Activated CD4-positive, alpha-beta T cell treated with anti-CD3 and anti-CD28 coated beads for 36 hours (primary cell): Measurements from ENCODE around the gene CREBBP. TPM values are rescaled to one million over a fixed set of nuclear protein-coding genes. Genes with fewer than 3 reads are reported as not detected.

ENCODE experiments used
- ATAC-seq: fragments of 200-7000 bp; cut with Tn5 transposase; one replicate; pipeline ENCODE4 v1.10.0; 2021; ENCODE audit warnings: mild to moderate bottlenecking, moderate library complexity
- CTCF ChIA-PET: fragments of 350-600 bp; sonication (Branson Sonifier 250); formaldehyde crosslinking; loops from one replicate; lab custom pipeline; 2021; ENCODE audit warnings: antibody characterized with exemption; lab: Charles Lee
- POLR2A ChIA-PET: fragments of 350-600 bp; sonication (Branson Sonifier 250); formaldehyde crosslinking; loops from one replicate; lab custom pipeline; 2021; ENCODE audit warnings: antibody characterized with exemption, inconsistent platforms; lab: Charles Lee
- DNase-seq: peaks from one replicate; pipeline ENCODE4 v3.0.0-alpha.2; 2020
- H3K27ac Mint-ChIP-seq: one replicate; pipeline ENCODE4 v1.8.0; 2021; ENCODE audit warnings: mixed read lengths
- H3K27me3 Mint-ChIP-seq: one replicate; pipeline ENCODE4 v1.8.0; 2021; ENCODE audit warnings: mixed read lengths
- H3K36me3 Mint-ChIP-seq: one replicate; pipeline ENCODE4 v1.8.0; 2021; ENCODE audit warnings: low read depth, mixed read lengths
- H3K4me1 Mint-ChIP-seq: one replicate; pipeline ENCODE4 v1.8.0; 2021; ENCODE audit warnings: mixed read lengths
- H3K4me3 Mint-ChIP-seq: one replicate; pipeline ENCODE4 v1.8.0; 2021; ENCODE audit warnings: mild to moderate bottlenecking, moderate library complexity, mixed read lengths
- H3K9me3 Mint-ChIP-seq: one replicate; pipeline ENCODE4 v1.8.0; 2021; ENCODE audit warnings: low read depth, mixed read lengths
- intact Hi-C, 2 experiments: fragments of 100-400 bp; cut with DNase I in 1 of 2; cut with micrococcal nuclease in 1 of 2; formaldehyde crosslinking; loops; one replicate each; pipeline versions ENCODE4 v1.14.2 to v1.15.1; 2022 to 2024; cut with DNase I, micrococcal nuclease
- total RNA-seq, 2 experiments: library from RNA; stranded (reverse); gene quantifications; one replicate each; pipeline ENCODE4 v1.2.3, GENCODE V29; 2021

The CREBBP gene
- total RNA-seq, 2 experiments from 2014 or later, result 28.1 to 37.4 TPM

GRCh38 chr16:3761375-3762106 lies 119.0 kb downstream of the CREBBP start:
- POLR2A ChIA-PET, result no interaction called here
- intact Hi-C loops, result no loop called here
- H3K9me3 Mint-ChIP-seq, result no peaks in the 10 kb centered on the region
- H3K4me1 Mint-ChIP-seq, result no peaks in the 10 kb centered on the region
- no peaks in the 10 kb centered on the region for H3K27me3 Mint-ChIP-seq
- no peak overlapping the region for H3K27ac Mint-ChIP-seq
- CTCF ChIA-PET, result no interaction called here
- no peak overlapping the region for H3K4me3 Mint-ChIP-seq
- ATAC-seq (no peak), DNase-seq (no peak)
- peaks cover 18% of the 10 kb centered on the region for H3K36me3 Mint-ChIP-seq

GRCh38 chr16:3760518-3760917 lies 120.0 kb downstream of the CREBBP start:
- Mint-ChIP-seq H3K27ac (no peak overlapping the region), H3K36me3 (peaks cover 18% of the 10 kb centered on the region), H3K9me3 (no peaks in the 10 kb centered on the region), H3K4me1 (no peaks in the 10 kb centered on the region), H3K27me3 (no peaks in the 10 kb centered on the region), H3K4me3 (no peak overlapping the region)
- ChIA-PET CTCF (no interaction called here), POLR2A (no interaction called here)
- ATAC-seq, result no peak
- DNase-seq, result no peak
- intact Hi-C loops, result no loop called here

GRCh38 chr16:3759736-3760135 lies 120.8 kb downstream of the CREBBP start:
- Mint-ChIP-seq H3K4me1 (no peaks in the 10 kb centered on the region), H3K4me3 (no peak overlapping the region), H3K27me3 (no peaks in the 10 kb centered on the region), H3K27ac (no peak overlapping the region), H3K9me3 (no peaks in the 10 kb centered on the region), H3K36me3 (peaks cover 13% of the 10 kb centered on the region)
- ATAC-seq, result no peak
- CTCF ChIA-PET, result interaction anchor here (1.2 kb wide), 1 partner anchor 258 kb away, joined by 3 read pairs; no protein-coding TSS in a partner anchor
- intact Hi-C loops, result no loop called here
- POLR2A ChIA-PET, result no interaction called here
- DNase-seq, result no peak

- POLR2A ChIA-PET, result no interaction called here
- intact Hi-C loops, result no loop called here
- CTCF ChIA-PET, result no interaction called here
- Mint-ChIP-seq H3K36me3 (peaks cover 17% of the 10 kb centered on the region), H3K4me3 (no peak overlapping the region), H3K27ac (no peak overlapping the region), H3K27me3 (no peaks in the 10 kb centered on the region), H3K4me1 (peaks cover 3% of the 10 kb centered on the region), H3K9me3 (no peaks in the 10 kb centered on the region)
- DNase-seq (no peak), ATAC-seq (no peak)
These were observed 124.4 kb downstream of the CREBBP start for GRCh38 chr16:3756113-3756512.

GRCh38 chr16:3755249-3755648 lies 125.3 kb downstream of the CREBBP start:
- H3K27me3 Mint-ChIP-seq, result no peaks in the 10 kb centered on the region
- H3K4me3 Mint-ChIP-seq, result no peak overlapping the region

GRCh38 chr16:3754772-3755171 lies 125.7 kb downstream of the CREBBP start:
- Mint-ChIP-seq H3K27me3 (no peaks in the 10 kb centered on the region), H3K36me3 (peaks cover 20% of the 10 kb centered on the region), H3K27ac (no peak overlapping the region), H3K9me3 (no peaks in the 10 kb centered on the region), H3K4me3 (no peak overlapping the region), H3K4me1 (peaks cover 6% of the 10 kb centered on the region)
- no peak for DNase-seq
- intact Hi-C loops, result no loop called here
- ChIA-PET CTCF (interaction anchor here (0.6 kb wide), 1 partner anchor 43 kb away, joined by 4 read pairs; no protein-coding TSS in a partner anchor), POLR2A (no interaction called here)
- ATAC-seq, result no peak

More at GRCh38 chr16:3755249-3755648, 125.3 kb downstream of the CREBBP start:
- DNase-seq (no peak), ATAC-seq (no peak)
- Mint-ChIP-seq H3K36me3 (peaks cover 19% of the 10 kb centered on the region), H3K9me3 (no peaks in the 10 kb centered on the region), H3K4me1 (peaks cover 3% of the 10 kb centered on the region), H3K27ac (no peak overlapping the region)
- CTCF ChIA-PET, result no interaction called here
- POLR2A ChIA-PET, result no interaction called here
- intact Hi-C loops, result no loop called here

- ChIA-PET CTCF (interaction anchor here (0.6 kb wide), 1 partner anchor 43 kb away, joined by 4 read pairs; no protein-coding TSS in a partner anchor), POLR2A (no interaction called here)
- Mint-ChIP-seq H3K27me3 (no peaks in the 10 kb centered on the region), H3K4me3 (no peak overlapping the region), H3K36me3 (peaks cover 19% of the 10 kb centered on the region), H3K9me3 (no peaks in the 10 kb centered on the region), H3K4me1 (peaks cover 8% of the 10 kb centered on the region), H3K27ac (no peak overlapping the region)
- ATAC-seq (no peak), DNase-seq (no peak)
- intact Hi-C loops, result no loop called here
These were observed 126.3 kb downstream of the CREBBP start for GRCh38 chr16:3754081-3754703.

GRCh38 chr16:3752984-3753383 lies 127.5 kb downstream of the CREBBP start:
- Mint-ChIP-seq H3K27me3 (no peaks in the 10 kb centered on the region), H3K36me3 (peaks cover 15% of the 10 kb centered on the region), H3K27ac (no peak overlapping the region), H3K9me3 (no peaks in the 10 kb centered on the region), H3K4me3 (no peak overlapping the region), H3K4me1 (peaks cover 8% of the 10 kb centered on the region)
- intact Hi-C loops, result no loop called here
- ChIA-PET CTCF (no interaction called here), POLR2A (no interaction called here)
- DNase-seq (no peak), ATAC-seq (no peak)

GRCh38 chr16:3751878-3752277 lies 128.6 kb downstream of the CREBBP start:
- Mint-ChIP-seq H3K4me3 (no peak overlapping the region), H3K4me1 (peaks cover 8% of the 10 kb centered on the region), H3K36me3 (peaks cover 13% of the 10 kb centered on the region), H3K27me3 (no peaks in the 10 kb centered on the region), H3K9me3 (no peaks in the 10 kb centered on the region), H3K27ac (peak overlapping the region; percentile 15)
- ATAC-seq (no peak), DNase-seq (no peak)
- CTCF ChIA-PET, result no interaction called here
- intact Hi-C loops, result no loop called here
- POLR2A ChIA-PET, result no interaction called here

GRCh38 chr16:3748307-3748706 lies 132.2 kb downstream of the CREBBP start:
- ATAC-seq (no peak), DNase-seq (no peak)
- Mint-ChIP-seq H3K27ac (no peak overlapping the region), H3K36me3 (peaks cover 25% of the 10 kb centered on the region), H3K9me3 (no peaks in the 10 kb centered on the region), H3K4me3 (no peak overlapping the region), H3K27me3 (no peaks in the 10 kb centered on the region), H3K4me1 (peaks cover 8% of the 10 kb centered on the region)
- POLR2A ChIA-PET, result no interaction called here
- intact Hi-C loops, result loop anchor here in 1 of 2 experiments (5.0 kb wide), 1 partner anchor 49 kb away; no protein-coding TSS in a partner anchor
- CTCF ChIA-PET, result no interaction called here

GRCh38 chr16:3745751-3746355 lies 134.7 kb downstream of the CREBBP start:
- Mint-ChIP-seq H3K4me3 (no peak overlapping the region), H3K36me3 (peaks cover 26% of the 10 kb centered on the region), H3K4me1 (peaks cover 5% of the 10 kb centered on the region), H3K27me3 (no peaks in the 10 kb centered on the region), H3K9me3 (no peaks in the 10 kb centered on the region), H3K27ac (no peak overlapping the region)
- no peak for DNase-seq
- ATAC-seq, result no peak
- intact Hi-C loops, result loop anchor here in 1 of 2 experiments (5.0 kb wide), 1 partner anchor 51 kb away; no protein-coding TSS in a partner anchor
- POLR2A ChIA-PET, result no interaction called here
- CTCF ChIA-PET, result no interaction called here
